Stimulated activated CD8-positive, alpha-beta memory T cell treated with anti-CD3 and anti-CD28 coated beads, Interleukin-15, amount 100 ng/mL, for 1 hour (primary cell): ENCODE data around the gene THBS3.
A peak's percentile ranks its signal among the peaks of the same experiment; 100 is the strongest.

ENCODE experiments used
- DNase-seq: peaks from one replicate; pipeline ENCODE4 v3.0.0-alpha.2; 2020; ENCODE audit warnings: low read depth

The THBS3 gene

DNA sequence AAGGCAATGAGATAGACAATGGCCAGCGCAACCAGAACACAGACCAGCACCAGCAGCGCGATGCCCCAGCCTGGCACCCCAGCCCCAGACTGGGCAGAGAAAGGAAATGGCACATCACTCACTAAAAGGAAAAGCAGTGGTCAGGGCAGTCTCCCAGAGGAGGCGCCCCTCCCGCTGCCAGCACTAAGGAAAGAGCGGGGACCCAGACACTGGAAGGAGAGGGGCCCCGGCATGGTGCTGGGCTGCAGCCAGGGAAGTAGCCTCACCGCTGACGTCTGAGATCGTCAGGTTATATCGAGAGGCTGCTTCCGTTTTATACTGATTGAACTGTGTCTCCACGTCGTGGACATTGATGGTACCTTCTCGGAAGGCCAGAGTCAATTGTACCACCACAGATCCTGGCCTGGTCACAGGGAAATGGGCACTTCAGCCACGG lies 20.2 kb downstream of the THBS3 start:
- DNase-seq: no peak

GRCh38 chr1:155186794-155187455 lies 20.8 kb downstream of the THBS3 start:
- DNase-seq: no peak

- DNase-seq: no peak
These were observed 21.5 kb downstream of the THBS3 start for GRCh38 chr1:155186067-155186793.

GRCh38 chr1:155185783-155186066 lies 22.0 kb downstream of the THBS3 start:
- no peak for DNase-seq

- DNase-seq: no peak
These were observed 22.6 kb downstream of the THBS3 start for GRCh38 chr1:155184835-155185782.

GRCh38 chr1:155184351-155184811 lies 23.3 kb downstream of the THBS3 start:
- DNase-seq: no peak

DNA sequence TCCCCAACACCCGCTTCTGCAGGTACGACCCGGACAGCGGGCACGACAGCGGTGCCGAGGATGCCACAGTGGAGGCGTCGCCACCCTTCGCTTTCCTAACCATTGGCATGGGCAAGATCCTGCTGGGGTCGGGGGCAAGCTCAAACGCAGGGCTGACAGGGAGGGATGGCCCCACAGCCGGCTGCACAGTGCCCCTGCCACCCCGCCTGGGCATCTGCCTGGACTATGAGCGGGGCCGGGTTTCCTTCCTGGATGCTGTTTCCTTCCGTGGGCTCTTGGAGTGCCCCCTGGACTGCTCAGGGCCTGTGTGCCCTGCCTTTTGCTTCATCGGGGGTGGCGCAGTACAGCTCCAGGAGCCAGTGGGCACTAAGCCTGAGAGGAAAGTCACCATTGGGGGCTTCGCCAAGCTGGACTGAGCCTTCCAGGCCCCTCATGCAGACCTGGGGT lies 23.9 kb downstream of the THBS3 start:
- no peak for DNase-seq

- no peak for DNase-seq
These were observed 25.6 kb downstream of the THBS3 start for GRCh38 chr1:155182052-155182550.

DNA sequence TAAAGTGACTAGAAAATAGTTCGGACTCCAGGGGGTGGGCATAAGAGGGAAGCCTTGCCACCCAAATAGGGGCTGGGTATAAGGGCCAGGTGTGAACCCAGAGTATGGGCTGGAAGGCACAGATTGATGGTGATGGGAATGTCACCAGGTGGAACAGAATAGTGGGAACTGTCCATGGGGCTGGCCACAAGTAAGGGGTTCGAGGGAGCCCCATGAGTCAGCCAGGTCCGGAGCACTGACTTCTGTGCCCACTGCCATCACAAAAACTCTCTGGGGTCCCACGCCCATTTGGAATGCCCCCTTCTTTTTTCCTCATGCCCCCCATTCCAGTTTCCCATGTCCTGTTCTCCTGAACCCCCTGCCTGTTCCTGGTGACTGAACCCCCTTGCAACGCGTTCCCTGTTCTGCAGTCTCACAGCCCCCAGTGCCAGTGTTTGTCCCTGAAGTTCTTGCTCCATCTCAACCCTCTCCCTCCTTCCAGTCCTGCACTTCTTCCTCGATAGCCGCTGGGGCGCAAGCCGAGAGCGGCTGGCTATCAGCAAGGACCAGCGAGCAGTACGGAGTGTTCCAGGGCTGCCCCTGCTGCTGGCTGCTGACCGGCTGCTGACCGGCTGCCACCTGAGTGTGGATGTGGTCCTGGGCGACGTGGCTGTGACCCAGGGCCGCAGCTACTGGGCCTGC lies 26.2 kb downstream of the THBS3 start:
- no peak for DNase-seq

- no peak for DNase-seq
These were observed 28.3 kb downstream of the THBS3 start for GRCh38 chr1:155179112-155180031.

GRCh38 chr1:155178441-155179111 lies 29.1 kb downstream of the THBS3 start:
- no peak for DNase-seq

DNA sequence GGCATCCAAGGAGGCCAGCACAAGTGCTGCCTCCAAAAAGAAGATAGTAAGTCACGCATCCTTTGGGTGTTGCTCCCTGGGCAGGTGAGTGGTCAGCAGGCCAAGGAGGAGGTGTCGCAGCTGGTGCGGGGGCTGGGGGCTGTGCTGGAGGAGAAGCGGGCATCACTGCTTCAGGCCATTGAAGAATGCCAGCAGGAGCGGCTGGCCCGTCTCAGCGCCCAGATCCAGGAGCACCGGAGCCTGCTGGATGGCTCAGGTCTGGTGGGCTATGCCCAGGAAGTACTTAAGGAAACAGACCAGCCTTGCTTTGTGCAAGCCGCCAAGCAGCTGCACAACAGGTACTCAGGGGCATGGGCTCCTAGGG lies 29.8 kb downstream of the THBS3 start:
- DNase-seq: no peak

DNA sequence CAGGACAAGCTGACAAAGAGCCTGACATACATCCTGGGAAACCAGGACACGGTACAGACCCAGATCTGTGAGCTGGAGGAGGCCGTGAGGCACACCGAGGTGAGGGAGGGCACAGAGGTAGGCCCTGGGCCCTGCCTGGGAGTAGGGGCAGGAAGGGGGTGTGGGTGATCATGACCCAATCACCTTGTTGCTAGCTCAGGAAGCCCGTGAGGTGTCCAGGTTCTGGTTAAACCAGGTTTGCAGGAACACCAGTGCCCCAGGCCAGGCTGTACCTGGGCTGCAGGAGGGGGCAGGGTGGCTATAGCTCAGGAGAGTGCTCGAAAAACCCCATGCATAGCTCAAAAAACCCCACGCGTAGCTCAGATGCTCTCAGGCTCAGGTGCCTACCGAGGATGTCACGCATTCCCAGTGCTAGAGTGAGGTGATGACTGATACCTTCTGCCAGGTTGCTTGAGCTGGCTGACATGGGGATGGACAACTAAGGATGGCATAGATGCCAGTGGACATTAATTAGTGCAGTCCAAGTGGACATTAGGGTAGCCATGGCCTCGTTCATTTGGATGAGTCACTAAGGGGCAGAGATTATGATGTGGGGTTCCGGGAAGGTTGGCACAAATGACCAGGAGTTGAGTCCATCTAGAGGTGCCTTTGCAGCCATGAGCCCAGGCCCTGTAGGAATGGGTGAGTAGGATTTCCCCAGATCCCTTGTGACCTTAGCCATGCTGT lies 30.3 kb downstream of the THBS3 start:
- DNase-seq: no peak

DNA sequence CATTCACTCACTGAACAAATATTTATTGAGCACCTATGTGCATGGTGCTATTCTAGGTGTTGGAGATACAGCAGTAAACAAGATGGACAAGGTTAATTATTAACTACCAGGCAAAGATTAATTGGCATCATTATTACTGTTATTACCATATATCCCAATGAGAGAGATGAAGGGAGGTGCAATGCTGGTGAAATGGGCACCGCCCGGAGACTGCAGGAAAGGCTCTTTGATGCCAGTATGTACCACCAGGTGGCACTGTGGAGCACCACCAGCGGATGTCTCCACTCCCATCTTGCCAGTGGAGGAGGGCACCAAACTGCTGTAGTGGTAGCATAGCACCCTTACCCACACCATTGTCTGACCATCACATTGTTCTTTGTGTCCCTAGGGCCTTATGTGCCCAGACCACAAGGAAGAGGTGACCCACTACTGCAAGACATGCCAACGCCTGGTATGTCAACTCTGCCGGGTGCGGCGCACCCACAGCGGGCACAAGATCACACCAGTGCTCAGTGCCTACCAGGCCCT lies 31.1 kb downstream of the THBS3 start:
- DNase-seq: peak; percentile 87

DNA sequence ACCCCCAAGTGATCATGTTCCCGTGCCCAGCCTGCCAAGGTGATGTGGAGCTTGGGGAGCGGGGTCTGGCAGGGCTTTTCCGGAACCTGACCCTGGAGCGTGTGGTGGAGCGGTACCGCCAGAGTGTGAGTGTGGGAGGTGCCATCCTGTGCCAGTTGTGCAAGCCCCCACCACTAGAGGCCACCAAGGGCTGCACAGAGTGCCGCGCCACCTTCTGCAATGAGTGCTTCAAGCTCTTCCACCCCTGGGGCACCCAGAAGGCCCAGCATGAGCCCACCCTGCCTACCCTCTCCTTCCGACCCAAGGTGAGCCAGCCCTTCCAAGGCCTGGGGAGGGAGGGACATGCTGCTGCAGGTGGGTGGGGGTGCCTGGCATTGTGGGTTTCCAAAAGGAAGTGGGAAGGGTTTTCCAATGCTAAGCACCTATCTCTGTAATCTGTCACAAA lies 31.7 kb downstream of the THBS3 start:
- no peak for DNase-seq

DNA sequence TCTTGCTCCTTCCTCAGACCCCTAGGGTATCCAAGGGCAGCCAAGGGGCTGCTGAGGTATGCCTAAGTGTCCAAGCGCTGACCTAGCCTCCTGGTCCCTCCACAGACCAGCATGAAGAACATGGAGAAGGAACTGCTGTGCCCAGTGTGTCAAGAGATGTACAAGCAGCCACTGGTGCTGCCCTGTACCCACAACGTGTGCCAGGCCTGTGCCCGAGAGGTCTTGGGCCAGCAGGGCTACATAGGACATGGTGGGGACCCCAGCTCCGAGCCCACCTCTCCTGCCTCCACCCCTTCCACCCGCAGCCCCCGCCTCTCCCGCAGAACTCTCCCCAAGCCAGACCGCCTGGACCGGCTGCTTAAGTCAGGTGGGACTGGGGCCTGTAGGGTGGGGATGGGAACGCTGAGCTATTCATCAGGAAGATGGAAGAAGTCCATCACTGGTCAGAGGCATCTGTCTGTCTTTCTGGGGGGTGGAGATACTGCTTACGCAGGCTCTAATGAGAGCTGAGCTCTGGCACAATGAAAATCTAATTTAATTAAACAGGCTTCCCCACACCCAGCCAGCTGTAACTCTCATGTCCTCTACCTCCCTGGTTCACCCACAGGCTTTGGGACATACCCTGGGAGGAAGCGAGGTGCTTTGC lies 32.3 kb downstream of the THBS3 start:
- DNase-seq: no peak

DNA sequence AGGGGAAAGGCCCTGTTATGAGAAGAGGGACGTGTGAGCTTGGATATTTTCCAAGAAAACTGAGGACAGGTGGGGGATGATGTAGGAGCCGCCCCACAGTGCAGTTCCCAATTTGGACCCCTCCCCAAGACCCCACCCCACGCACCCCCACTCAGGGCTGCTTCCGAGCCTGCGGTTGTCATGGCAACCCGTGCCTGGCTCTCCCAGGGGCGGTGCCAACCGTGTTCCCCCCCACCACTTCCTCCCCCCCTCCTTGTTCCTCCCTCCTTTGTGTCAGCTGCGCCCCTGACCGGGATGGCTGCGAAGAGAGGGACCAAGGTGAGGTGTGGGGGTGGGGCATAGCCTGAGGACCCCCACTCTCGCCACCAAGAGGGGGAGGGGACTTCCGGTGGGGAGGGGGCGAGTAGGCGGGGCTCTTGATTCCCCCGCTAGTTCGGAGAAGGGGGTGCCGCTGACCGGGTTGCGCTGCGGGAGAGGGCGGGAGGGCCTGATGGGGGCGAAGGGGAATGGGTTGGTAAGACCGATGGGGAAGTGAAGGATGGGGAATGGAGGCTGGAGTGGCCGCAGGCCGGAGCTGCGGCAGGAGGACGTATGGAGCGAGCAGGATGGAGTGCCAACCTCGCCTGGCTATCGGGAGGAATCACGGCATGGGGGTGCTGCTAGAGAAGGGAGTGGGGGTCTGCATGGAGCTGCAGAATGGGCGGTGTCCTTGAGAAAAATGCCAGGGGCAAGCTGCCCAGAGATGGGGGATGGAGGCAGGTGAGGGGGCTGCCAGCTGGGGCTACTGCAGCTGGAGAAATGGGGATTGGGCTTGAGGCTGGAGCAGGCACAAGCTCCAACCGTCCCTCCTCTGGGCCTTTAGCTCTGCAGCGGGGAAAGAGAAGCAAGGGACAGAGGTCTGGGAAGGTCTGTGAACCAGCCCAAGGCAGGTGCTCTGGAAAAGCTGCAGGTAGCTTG lies 33.1 kb downstream of the THBS3 start:
- no peak for DNase-seq
